Measurements from ENCODE around the gene USP12.

Gene USP12

GRCh38 chr13:27183561-27184147 is 12.0 kb upstream of the USP12 start:
- no peak for DNase-seq (ENCODE audit: low spot score)

DNA sequence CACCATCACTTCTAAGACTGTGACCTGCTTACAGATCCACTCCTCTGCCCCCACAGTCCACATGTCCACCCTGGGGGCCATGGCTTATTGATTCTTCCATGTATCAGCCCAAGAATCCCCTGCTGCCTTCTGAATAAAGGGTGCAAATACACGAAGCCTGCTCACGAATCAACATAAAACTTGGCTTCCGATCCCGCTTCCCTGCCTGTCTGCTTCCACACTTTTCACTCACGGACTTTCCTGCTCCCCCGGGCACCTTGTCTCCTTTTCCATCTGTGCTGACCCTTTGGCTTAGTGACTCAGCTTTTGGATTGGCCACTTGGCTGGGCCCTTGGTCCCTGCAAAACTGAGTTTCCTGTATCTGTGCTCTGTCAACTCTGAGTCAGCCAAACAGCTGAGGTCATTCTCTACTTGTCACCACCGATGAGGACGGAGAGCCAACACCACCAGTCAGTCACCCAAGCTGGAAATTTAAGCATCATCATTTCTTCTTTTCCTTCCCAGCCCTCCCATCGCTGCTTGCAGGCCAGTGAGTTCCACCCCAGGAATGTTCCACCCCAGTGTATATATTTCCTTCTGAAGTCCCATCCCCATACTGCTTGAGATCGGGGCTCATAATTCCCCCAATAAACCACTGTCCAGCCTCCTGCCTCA is 11.4 kb upstream of the USP12 start:
- DNase-seq (ENCODE audit: low spot score): no peak

DNA sequence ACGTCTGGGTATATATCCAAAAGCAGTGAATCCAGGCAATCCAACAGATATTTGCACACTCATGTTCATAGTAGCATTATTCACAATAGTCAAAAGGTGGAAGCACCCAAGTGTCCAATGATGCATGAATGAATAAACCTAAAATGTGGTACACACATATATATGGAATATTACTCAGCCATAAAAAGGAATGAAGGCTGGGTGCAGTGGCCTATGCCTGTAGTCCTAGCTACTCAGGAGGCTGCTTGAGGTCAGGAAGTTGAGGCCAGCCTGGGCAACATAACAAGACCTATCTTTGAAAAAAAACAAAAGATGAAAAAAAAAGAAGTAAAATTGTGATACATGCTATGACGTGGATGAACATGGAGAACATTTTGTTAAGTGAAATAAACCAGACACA is 10.4 kb upstream of the USP12 start:
- no peak for DNase-seq (ENCODE audit: low spot score)

DNA sequence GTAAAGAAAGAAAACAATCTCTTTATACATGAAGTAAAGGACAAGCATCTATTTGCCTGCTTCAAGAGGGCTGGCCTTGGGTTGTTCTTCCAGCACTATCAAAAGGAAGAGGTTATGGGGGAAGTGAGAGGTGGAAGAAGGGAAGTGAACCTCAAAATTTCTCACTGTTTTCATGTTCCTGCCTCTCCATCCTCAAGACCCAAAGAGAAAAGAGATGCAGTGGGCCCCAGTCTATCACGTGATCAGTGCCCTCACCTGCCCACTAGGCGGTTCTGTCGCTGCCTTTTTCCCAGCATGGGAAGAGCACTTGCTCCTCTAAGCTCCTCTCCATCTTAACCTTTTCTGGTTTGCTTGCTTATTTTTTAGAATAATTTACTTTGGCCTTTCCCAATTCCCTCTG is 6.2 kb upstream of the USP12 start:
- no peak for DNase-seq (ENCODE audit: low spot score)

GRCh38 chr13:27176470-27177410 is 5.1 kb upstream of the USP12 start:
- DNase-seq (ENCODE audit: low spot score): no peak

GRCh38 chr13:27174766-27175455 is 3.3 kb upstream of the USP12 start:
- DNase-seq (ENCODE audit: low spot score): no peak

DNA sequence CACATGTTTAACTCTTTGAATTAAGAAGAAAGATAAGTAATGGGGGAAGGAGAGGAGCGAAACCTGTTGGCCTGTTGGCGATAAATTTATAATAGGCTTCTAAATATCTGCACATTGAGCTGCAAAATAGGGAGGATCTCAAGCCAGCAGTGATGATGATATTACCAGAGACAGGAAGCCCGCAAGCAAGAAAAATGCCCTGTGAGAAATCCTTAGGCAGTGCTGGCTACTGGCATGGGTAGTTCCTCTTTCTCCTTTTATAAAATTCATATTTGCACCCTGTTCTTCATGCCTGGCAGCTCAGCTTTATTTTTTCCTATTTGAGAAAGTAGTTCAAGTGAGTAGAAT is 858 bp upstream of the USP12 start:
- DNase-seq (ENCODE audit: low spot score): no peak

DNA sequence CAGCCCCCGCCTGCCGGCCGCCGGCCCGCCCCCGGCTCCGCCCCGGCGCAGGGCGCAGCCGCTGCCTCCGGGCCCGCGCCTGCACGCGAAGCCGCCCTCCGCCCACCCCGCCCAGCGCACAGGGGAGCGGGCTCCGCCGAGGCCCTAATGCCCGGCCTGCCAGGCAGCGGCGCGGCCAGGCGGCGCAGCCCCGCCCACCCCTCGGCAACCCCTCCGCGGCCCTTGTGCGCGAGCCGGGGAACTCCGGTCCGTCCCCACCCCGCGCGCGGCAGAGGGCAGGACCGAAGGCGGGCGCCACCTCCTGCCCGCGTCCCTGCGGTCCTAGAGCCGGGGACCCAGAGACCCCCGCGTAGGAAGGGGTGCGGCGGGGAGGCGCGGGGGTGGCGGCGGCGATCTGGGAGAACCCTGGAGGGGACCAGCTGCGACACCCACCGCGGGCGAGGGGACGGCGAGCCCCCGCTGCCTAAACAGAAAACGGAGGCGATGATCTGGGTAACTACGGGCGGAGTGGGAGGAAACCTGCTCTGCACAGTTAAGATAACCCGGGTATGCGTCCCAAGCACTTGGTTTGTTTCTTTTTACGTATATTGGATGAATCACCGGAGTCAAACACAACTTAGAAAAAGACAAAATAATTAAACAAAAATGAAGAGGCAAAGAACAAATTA is 350 bp upstream of the USP12 start:
- DNase-seq (ENCODE audit: low spot score): peak; percentile 80

DNA sequence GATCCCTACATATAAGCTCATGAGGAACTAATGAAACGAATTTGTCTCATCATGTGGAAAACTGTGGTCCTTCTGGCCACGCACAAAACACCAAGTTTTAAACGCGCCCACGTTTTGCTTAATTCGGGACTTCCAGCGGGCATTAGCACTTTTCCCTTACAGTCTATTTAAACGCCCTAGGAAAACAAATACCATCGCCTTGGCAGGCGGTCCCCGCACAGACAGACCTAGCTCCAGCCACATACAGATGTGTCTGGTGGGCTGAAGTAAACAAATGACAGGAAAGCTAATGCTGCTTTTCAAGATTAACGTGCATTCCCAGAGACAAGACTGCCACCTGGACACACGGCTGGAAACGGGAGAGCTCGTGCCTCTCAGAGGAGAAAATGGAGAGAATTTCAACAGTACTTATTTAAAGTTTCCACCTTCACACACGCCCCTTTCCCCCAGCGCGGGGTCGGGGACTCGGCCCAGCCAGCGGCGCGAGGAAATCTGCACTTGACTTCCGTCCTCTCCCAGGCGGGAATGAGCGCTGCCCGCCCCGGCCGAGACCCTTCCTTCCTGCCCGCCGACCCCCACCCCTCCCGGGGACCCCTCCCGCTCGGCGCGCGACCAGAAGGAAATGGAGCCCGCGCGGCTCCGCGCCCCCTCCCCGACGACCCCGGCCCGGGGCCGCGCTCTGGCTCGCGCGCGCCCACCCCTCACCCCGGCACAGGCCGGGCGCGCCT is 931 bp downstream of the USP12 start:
- DNase-seq (ENCODE audit: low spot score): no peak

- DNase-seq (ENCODE audit: low spot score): no peak
These were observed 1.4 kb downstream of the USP12 start for GRCh38 chr13:27170221-27170515.

GRCh38 chr13:27168906-27169657 is 2.5 kb downstream of the USP12 start:
- no peak for DNase-seq (ENCODE audit: low spot score)

- no peak for DNase-seq (ENCODE audit: low spot score)
These were observed 3.5 kb downstream of the USP12 start for GRCh38 chr13:27168086-27168485.

DNA sequence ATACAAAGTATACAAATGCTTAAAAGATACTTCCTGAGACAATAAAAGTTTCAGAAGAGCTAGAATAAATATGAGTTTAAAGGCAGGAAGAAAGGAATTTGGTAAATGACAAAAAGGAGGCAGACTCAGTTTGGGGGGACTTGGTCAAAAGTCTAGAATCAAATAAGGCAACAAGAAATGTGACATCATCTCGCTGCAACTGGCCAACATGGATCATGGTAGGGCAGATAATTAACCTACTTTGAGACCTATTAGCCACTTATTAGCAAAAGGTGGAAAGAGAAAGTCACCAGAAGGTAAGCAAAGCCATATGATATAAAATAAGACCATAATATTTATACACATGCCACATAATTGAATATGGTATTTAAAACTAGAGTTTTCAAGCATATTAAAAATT is 5.3 kb downstream of the USP12 start:
- no peak for DNase-seq (ENCODE audit: low spot score)

- no peak for DNase-seq (ENCODE audit: low spot score)
These were observed 9.6 kb downstream of the USP12 start for GRCh38 chr13:27161980-27162379.

- no peak for DNase-seq (ENCODE audit: low spot score)
These were observed 10.2 kb downstream of the USP12 start for GRCh38 chr13:27161423-27161822.

- no peak for DNase-seq (ENCODE audit: low spot score)
These were observed 10.8 kb downstream of the USP12 start for GRCh38 chr13:27160657-27161295.

GRCh38 chr13:27159806-27160563 is 11.6 kb downstream of the USP12 start:
- no peak for DNase-seq (ENCODE audit: low spot score)

DNA sequence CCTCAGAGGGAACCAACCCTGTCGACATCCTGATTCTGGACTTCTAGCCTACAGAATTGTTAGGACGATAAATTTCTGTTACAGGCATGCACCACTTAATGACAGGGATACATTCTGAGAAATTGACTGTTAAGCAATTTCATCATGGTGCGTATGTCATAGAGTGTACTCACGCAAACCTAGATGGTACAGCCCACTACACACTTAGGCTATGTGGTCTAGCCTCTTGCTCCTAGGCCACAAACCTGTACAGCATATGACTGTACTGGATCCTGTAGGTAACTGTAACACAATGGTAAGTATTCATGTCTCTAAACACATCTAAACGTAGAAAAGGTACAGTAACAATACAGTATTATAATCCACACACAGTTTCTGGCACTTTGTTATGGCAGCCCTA is 13.3 kb downstream of the USP12 start:
- no peak for DNase-seq (ENCODE audit: low spot score)

GRCh38 chr13:27151798-27152599 is 19.6 kb downstream of the USP12 start:
- no peak for DNase-seq (ENCODE audit: low spot score)

All from COLO829 (cell line).